ENCODE results near the gene KRT37.

KRT37 gene

DNA sequence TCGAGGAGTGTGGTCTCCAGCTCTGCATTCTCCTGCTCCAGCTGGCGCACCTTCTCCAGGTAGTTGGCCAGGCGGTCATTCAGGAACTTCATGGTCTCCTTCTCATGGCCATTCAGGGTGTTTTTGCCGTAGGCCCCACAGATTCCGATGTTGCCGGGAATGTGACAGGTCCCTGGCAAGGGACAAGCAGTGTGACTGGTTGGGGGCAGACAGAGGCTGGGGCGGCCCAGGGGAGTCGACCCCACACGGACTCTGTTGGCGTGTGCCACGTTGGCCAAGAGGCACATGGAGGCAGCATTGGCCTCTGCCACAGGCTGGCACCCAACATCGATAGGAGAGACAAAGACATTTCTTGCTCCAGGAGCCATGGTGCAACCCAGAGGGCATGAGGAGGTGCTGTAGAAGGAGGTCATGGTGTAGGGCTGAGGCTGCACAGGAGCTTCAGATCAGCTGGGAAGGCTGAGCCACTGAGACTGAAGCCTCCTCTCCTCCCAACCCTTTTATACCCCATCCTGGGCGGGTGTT, at the start of gene KRT37:
Gene KRT37, minus strand, starts transcription at position 475 of the 525 bp plus-strand sequence. Its CDS starts 62 bp downstream, at position 413.
- DNase-seq (ENCODE audit: low read depth), result no peak

DNA sequence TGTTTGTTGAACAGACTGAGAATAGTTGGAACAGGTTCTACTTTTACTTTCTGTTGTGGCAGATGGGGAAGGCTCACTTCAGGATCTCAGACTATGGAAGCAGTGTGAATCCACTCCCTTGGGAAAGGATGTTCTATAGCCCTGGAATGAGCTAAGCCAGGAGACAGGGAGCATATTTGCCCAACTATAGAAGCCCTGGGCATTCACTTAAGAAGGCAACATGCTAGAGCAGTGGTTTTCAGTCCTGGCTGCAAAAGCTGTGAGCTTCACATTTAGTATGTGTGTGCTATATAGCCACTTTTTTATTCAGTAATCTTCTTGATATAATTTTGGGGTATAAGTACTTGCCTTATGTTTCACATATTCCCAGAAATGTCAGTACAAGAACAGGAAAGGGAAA, 44.0 kb upstream of the KRT37 start:
- DNase-seq (ENCODE audit: low read depth), result no peak

DNA sequence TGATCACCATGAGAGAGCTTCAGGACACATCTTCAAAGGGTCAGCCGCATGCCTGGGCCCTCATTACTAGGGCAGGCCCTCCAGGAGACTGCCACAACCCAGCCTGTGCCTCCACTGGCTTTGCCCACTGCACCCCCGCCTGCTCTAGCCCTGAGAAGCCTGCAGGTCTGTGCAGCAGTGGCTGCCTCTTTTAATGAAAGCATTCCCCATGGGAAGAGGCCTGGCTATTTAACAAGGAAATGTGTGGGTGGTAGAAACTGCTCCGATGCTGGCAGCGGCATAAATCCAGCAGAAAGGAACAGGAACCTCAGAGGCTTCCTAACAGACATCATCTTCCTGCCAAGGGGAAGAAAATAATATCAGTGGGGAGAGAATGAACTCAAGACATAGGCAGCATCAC, 43.2 kb upstream of the KRT37 start:
- no peak for DNase-seq (ENCODE audit: low read depth)

DNA sequence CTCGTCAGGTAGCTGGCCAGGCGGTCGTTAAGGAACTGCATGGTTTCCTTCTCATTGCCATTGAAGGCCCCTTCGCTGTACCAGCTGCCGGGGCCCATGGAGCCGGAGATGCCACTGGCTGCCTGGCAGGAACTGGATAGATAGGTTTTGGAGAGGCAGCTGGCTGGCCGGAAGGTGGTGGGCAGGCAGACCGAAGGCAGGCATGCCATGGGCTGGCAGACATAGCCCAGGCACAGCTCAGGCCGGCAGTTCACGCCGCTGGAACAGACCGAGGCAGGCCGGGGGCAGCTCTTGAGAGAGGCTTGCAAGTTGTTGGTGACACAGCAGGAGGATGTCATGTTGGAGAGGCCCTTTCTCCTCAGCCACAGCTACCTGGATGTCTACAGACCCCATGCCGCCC, 42.6 kb upstream of the KRT37 start, which contains the start of gene KRT32:
Gene KRT32, minus strand, starts transcription at position 399 of the 400 bp plus-strand sequence. Its CDS starts 61 bp downstream, at position 338.
- DNase-seq (ENCODE audit: low read depth), result no peak

DNA sequence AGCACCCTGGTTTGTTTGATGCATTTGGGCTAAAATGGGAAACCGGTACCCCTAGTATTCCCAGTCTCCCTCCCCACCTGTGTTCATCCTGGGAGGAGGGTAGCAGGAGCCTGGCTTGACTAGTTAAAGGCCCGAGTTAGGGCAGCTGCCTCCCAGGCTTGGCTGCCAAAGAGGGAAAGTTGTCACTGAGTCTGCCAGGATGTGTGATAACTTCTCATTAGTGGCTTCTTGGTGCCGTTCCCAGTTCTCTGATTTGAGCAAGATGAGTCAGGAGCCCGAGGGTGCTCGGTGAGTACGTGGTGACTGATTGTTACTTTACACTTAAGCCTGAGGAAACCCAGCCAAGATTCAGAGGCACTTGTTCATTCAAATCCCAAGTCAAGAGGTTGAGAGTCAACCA, 40.3 kb upstream of the KRT37 start:
- no peak for DNase-seq (ENCODE audit: low read depth)

DNA sequence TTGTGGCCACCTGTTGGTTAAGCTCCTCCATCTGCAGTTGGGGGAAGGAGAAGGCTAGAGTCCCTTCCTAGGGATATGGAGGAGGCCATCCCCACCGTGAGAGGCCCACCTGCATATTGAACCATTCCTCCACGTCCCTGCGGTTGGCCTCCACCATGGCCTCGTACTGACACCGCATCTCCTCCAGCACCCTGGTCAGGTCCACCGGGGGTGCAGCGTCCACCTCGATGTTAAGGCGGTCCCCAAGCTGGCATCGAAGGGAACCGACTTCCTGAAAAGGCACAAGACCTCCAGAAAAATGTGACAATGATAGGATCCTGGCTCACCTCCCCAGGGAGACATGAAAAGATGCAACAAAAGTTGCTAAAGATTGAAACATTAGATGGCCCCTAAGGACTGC, 39.8 kb upstream of the KRT37 start:
- DNase-seq (ENCODE audit: low read depth), result no peak

DNA sequence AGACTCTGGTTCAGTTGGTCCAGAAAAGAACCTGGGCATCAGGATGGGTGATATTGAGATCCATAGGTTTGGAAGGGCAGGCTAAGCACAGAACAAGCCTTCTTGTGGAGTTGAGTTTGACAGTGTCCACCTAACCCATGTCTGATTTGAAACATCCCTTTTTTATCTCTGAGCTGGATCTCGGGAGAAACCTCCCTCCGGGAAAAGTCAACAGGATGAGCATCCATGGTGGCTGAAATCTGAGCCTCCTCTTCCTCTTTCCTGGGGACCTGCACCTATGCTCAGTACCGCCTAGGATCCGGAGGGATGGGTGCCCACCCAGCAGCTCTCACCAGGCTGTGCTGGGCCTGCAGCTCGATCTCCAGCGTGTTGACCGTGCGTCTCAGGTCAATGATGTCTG, 39.4 kb upstream of the KRT37 start:
- DNase-seq (ENCODE audit: low read depth), result no peak

DNA sequence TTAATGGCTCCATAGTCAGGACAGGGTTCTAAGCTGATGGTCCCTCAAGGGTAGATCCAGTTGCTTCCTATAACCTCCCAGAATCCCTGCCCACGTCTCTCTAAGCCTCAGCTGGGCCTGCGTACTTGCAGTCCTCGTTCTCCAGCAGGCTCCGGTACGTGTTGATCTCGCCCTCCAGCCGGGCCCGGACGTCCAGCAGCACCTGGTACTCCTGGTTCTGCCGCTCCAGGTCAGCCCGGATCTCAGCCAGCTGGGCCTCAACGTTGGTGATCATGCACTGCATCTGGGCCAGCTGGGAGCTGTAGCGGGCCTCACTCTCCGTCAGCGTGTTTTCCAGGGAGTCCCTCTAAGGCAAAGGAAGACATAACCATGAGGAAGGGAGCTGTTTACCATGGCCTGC, 38.3 kb upstream of the KRT37 start:
- no peak for DNase-seq (ENCODE audit: low read depth)

DNA sequence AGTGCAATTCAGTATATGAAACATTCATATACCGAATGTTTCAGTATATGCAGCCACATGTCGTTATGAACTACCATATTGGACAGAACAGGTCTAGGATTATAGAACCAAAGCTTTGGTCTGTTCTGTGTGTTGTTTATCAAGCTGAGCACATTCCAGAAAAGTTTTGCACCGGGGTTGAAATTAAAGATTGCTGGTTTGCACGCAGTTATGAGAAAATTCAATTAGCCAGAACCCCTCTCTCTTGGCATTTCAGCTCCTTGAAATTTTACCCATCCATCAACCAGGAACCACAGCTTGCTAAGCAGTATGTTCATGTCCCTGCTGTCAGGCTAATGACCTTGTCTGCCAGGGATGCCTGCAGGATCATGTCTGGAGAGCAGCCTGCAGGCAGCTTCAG, 33.3 kb upstream of the KRT37 start:
- no peak for DNase-seq (ENCODE audit: low read depth)

DNA sequence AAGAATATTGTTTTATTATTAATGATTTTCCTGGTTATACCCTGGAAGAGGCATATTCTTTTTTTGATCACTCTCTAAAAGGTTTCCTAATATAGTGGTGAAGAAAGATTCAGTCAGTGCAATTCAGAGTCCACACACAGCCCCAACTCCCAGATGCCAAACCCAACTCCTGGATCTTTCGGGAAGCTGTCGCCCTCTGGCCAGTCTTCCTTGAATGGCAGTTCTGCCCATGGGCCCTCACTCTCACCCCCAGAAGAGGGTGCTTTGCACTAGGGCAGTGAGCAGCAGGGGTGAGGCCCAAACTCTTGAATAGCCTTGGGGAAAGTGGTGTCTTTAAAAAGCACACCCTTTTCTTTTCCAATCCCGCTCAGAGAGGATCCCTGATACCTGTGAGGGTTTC, 31.8 kb upstream of the KRT37 start:
- DNase-seq (ENCODE audit: low read depth), result no peak

DNA sequence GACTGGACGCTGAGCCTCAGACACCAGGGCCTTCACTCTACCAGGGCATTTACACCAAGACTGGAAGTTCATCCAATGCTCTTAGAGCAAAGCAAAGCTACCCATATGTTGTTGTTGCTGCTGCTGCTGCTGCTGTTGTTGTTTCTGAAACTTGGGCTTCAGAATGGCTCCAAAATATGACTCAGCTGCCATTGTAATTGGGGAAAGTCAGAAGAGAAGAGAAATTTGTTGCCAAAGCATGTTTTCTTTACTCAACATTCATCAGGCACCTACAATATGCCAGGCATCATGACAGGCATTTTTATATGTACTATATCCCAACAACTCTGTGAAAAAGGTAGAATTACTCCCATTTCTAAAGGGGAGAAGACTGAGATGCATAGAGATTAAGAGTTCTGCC, 30.9 kb upstream of the KRT37 start:
- no peak for DNase-seq (ENCODE audit: low read depth)

DNA sequence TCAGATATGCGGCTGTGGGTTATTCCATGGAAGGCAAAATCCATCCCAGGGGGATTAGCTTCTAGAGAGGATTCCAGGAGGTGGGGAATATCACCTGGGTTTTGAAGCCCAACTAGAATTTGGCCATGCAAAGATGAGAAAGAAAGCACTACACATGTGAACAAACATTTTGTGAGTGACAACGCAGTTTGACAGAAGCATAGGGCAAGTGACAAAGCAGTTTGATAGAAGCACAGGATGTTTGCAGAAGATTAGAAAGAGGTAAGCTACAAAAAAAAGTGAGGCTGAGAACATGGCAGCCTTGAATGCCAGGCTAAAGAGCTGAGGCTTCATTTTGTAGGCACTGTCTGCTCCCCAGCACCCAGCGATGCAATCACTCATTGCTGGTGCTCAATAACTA, 28.7 kb upstream of the KRT37 start:
- no peak for DNase-seq (ENCODE audit: low read depth)

DNA sequence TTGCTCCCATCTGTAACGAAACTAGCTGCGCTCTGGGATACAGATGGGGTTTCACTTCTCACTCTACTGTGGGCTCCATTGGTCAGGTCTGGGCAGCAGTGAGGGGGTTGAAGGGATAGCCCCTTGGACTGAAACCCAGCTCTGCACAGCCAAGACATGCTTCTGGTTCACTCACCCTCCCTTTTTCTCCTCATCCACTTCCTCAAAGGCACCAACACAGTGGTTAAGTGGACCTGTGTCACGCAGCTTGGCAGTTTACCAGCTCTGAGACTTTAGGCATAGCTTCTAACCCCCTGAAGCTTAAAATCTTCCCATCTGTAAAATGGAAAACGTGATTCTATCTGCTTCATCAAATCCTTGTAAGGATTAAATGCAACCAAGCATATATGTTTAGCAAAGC, 27.9 kb upstream of the KRT37 start:
- no peak for DNase-seq (ENCODE audit: low read depth)

DNA sequence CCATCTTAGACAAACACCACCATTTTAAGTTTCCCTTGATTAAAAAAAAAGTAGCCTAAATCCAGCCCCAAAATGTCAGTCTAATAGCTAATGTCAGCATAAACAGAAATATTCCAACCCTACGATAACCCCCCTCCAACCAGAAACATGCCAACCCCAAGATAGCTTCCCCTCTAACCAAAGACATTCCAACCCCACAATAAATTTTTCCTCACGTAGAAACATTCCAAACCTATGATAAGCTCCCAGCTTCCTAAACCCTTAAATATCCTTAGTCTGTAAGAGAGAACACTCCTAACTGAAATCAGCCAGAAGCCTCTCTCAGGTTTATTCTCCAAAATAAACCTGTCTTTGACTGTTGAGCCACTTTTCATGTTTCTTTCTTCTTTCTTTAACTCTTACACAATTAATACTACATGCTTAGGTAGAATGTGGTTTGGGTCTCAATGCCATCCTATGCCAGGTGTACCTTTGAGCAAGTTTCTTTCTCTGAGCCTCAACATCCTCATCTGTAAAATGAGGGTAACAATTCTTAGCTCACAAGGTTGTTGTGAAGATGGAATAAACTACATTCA, 26.9 kb upstream of the KRT37 start:
- no peak for DNase-seq (ENCODE audit: low read depth)

DNA sequence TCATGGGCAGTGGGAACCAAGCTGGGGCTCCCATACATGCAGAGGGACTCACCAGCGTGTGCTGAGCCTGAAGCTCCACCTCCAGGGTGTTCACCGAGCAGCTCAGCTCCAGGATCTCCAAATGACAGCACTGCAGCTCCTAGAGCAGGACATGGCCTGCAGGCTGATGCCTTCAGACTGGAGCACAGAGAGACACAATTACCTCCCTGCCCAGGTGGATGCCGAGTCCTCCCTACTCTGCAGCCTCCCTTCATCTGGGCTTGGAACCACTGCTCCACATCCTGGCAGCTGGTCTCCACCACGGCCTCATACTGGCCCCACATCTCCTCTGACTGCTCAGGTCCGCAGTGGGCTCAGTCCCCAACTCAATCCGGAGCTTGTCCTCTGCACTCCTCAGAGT, 24.6 kb upstream of the KRT37 start:
- DNase-seq (ENCODE audit: low read depth), result no peak

DNA sequence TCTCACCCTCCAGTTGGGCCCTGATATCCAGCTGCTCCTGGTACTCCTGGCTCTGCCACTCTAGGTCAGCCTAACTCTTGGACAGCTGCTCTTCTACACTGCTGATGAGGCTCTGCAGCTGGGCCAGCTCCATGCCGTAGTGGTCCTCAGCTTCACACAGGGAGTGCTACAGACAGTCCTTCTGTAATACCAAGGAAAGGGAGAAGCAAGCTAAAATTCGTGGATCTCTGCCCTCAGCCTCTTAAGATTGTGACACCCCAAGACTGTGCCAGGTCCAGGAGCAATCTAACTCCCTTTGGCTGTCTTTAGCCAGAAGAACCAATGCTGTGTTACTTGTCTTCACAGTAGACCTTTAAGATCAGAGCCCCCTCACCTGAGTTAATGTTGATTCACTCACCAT, 24.1 kb upstream of the KRT37 start:
- DNase-seq (ENCODE audit: low read depth), result no peak

DNA sequence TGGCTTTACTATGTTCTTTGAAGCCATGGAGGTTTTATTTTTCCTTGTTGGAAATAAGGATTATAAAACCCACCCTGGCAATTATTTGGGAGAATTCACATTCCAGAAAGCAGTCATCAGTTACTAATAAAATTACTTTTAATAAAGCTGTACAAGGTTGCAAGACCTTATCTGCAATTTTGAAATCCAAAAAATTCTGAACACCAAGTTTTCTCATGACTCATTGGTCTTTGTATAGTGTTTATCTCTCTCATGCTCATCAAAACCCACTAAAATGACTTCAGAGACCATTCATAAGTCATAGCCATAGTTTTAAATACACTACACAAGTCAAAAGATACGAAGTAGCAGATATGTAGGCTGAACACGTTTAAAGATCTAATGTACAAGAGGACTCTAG, 22.4 kb upstream of the KRT37 start:
- DNase-seq (ENCODE audit: low read depth), result no peak

DNA sequence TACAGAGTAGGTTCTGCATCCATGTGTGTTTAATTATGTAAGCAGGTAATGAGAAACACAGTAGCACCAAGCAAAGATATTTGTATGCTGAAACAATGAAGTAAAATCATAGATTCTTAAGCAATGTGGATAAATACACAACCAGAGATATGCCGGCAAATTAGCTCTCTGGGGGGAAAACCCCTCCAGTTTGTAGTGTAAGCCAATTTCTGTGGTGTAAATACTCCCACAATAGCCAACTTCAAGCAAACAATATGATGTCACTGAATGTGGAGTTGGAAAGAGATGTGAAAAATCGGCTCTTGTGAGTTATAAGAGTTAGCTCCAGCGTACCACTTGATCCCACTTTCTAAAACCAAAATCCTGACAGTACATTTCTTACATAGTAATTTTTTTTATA, 20.3 kb upstream of the KRT37 start:
- no peak for DNase-seq (ENCODE audit: low read depth)

DNA sequence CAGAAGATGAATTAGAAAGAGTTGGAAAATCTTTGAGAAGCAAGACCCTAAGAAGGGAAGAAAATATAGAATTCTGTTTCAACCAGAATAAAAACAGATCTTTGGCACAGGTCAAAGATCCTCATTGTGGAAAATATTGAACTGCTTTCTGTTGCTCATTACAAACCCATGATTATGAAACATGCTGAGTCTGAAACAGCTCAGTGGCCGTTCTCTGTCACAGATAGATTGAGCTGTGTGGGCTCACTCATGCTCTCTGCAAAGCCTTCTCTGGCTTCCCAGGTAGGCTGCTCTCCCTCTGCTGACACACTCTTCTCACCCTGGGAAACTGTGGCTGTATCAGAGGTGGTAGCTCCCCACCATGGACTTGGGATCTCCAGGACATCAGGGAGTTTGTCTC, 19.8 kb upstream of the KRT37 start:
- no peak for DNase-seq (ENCODE audit: low read depth)

DNA sequence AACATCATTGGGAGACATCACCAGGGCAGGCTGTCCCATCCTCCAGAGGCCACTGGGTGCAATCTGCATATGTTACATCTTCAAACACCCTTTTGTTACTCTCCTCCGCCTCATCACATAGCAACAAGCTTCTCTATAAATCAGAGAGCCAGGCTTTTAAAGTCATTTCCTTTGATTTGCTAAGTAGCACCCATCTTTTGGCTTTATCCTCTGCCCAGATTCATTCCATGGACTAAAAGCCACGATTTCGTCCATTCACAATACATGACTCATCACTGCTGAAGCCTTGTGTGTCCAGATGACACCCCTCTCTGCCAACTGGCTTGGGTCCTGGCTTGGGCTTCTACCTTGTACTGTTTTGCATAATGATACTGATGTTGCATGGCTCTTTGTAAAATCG, 18.4 kb upstream of the KRT37 start:
- DNase-seq (ENCODE audit: low read depth), result no peak

DNA sequence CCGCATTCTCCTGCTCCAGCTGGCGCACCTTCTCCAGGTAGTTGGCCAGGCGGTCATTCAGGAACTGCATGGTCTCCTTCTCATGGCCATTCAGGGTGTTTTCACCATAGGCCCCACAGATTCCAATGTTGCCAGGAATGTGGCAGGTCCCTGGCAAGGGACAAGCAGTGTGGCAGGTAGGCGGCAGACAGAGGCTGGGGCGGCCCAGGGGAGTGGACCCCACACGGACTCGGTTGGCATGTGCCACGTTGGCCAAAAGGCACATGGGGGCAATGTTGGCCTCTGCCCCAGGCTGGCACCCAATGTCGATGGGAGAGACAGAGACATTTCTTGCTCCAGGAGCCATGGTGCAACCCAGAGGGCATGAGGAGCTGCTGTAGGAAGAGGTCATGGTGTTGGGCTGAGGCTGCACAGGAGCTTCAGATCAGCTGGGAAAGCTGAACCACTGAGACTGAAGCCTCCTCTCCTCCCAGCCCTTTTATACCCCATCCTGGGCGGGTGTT, 16.2 kb upstream of the KRT37 start, which contains the start of gene KRT38:
Gene KRT38, minus strand, starts transcription at position 453 of the 503 bp plus-strand sequence. Its CDS starts 62 bp downstream, at position 391.
- no peak for DNase-seq (ENCODE audit: low read depth)

DNA sequence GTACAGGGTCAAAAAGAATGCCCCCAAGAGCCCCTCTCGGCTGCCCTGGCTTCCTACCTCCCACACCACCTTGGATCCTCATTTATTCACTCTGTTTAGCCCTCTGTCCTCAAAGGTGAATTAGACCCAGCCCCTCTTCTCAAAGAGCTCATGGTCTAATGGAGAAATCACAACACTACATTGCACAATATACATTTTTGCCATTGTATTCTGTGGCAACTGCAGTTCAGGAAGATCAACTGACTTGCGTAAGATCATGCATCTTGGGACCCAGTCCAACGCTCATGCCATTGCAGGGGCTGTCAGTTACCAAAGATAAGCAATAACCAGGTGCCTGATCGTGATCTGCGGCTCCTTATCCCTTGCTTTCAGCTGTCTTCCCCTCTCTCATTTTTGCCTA, 15.0 kb upstream of the KRT37 start:
- no peak for DNase-seq (ENCODE audit: low read depth)

DNA sequence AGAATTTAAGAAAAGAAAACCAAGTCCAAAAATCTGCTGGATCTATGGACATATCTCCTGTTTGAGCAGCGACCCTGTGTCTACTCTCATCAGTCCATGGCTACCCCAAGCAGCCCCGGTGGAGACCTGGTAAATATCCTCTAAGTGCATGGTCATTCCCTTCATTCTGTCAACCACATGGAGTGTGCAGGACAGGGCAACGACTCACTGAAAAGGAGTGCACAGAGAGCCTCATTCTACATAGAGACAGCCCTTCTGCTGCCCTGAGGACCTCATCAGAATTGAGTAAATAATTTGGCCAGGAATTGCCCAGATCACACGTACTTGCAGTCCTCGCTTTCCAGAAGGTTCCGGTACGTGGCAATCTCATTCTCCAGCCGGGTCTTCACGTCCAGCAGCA, 13.4 kb upstream of the KRT37 start:
- DNase-seq (ENCODE audit: low read depth), result no peak

DNA sequence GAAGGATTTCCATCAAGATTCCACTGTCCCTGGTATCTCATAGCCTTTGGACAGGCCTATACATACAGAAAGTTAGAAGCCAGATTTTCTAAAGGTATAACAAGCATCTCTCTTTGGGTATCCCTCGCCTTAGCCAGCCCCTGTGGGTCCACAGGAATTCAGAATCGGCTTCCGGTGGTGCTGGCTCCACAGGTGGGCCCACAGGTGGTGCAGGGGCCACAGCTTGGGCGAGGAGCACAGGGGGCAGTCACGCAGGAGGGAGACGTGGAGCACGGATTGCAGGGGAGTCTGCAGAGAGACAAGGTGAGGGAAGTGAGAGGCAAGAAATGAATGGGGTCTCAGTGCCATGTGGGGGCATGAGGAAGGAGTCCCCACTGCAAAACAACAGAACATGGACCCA, 12.9 kb upstream of the KRT37 start:
- no peak for DNase-seq (ENCODE audit: low read depth)
